Cardiac muscle cell (in vitro differentiated cells and primary cell): ENCODE data around the gene WDFY3. TPM values are rescaled to one million over a fixed set of nuclear protein-coding genes. Genes with fewer than 3 reads are reported as not detected.

Experiments used
- DNase-seq, 2 donors: peaks; one replicate each; pipeline versions ENCODE4 v3.0.0 to v3.0.0-alpha.2; 2010 to 2017; ENCODE audit warnings: low read depth in 1 of 2, low spot score in 1 of 2
- H3K27ac ChIP-seq: fragments of 200-600 bp; sonication (generic); 2 replicates; pipeline ENCODE4 v1.5.1; 2016
- H3K27me3 ChIP-seq: fragments of 200-600 bp; sonication (generic); 2 replicates; pipeline ENCODE4 v1.6.0; 2016; ENCODE audit warnings: control low read depth
- H3K36me3 ChIP-seq: fragments of 200-600 bp; sonication (generic); 2 replicates; pipeline ENCODE4 v1.5.1; 2016; ENCODE audit warnings: control low read depth
- H3K4me1 ChIP-seq: fragments of 200-600 bp; sonication (generic); 2 replicates; pipeline ENCODE4 v1.8.1; 2017; ENCODE audit warnings: low read depth, mild to moderate bottlenecking, mixed run types
- H3K4me3 ChIP-seq: fragments of 200-600 bp; sonication (generic); 2 replicates; pipeline ENCODE4 v1.5.1; 2016; ENCODE audit warnings: mild to moderate bottlenecking
- H3K9me3 ChIP-seq: fragments of 200-600 bp; sonication (generic); 2 replicates; pipeline ENCODE4 v1.5.1; 2017; ENCODE audit warnings: low read depth, mild to moderate bottlenecking, control low read depth
- polyA plus RNA-seq: library from polyadenylated mRNA; unstranded; fragments of >200 nt; fragmentation: Nextera tagmentation; extraction: Ambion mirVana; gene quantifications from 2 replicates; pipeline ENCODE4 v1.2.1, GENCODE V29; 2016
- total RNA-seq: library from RNA; depleted of rRNA; stranded (reverse); fragments of >200 nt; gene quantifications from 2 replicates; pipeline ENCODE4 v1.2.3, GENCODE V29; 2016
- TF ChIP-seq, protein P1 (sequence below): IDR thresholded peaks from 2 replicates; pipeline ENCODE4 v1.5.1; 2012; ENCODE audit warnings: low read depth, mild to moderate bottlenecking, low read length

WDFY3 gene
- total and polyA plus RNA-seq, 2 experiments from 2014 or later: 9.6 to 59.0 TPM

DNA sequence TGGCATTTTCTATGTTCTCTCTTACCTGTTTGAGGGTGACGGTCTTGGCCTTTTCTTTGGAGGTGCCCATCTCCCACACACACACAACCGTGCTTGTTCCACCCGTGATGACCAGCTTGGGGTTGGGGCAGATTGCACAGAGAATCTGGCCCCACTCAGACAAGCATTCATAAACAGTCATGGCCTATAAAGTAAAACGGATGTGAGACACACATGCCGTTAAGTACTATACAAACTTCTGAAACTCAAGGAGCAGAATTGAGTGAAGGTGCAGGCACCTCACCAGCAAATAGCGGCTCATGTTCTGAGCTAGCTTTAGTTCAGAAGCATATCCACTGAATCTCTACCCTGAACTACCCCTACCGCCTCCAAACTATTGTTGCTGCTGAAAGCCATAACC, 276.0 kb downstream of the WDFY3 start:
- Histone ChIP-seq H3K4me1 (no peaks in the 10 kb centered on the region), H3K27ac (no peak overlapping the region), H3K4me3 (no peak overlapping the region), H3K9me3 (no peaks in the 10 kb centered on the region), H3K36me3 (peaks cover 32% of the 10 kb centered on the region), H3K27me3 (no peaks in the 10 kb centered on the region)
- no peak for DNase-seq
- TF ChIP-seq, protein P1, sequence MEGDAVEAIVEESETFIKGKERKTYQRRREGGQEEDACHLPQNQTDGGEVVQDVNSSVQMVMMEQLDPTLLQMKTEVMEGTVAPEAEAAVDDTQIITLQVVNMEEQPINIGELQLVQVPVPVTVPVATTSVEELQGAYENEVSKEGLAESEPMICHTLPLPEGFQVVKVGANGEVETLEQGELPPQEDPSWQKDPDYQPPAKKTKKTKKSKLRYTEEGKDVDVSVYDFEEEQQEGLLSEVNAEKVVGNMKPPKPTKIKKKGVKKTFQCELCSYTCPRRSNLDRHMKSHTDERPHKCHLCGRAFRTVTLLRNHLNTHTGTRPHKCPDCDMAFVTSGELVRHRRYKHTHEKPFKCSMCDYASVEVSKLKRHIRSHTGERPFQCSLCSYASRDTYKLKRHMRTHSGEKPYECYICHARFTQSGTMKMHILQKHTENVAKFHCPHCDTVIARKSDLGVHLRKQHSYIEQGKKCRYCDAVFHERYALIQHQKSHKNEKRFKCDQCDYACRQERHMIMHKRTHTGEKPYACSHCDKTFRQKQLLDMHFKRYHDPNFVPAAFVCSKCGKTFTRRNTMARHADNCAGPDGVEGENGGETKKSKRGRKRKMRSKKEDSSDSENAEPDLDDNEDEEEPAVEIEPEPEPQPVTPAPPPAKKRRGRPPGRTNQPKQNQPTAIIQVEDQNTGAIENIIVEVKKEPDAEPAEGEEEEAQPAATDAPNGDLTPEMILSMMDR: no peak

- peaks cover 27% of the 10 kb centered on the region for H3K36me3 ChIP-seq
- H3K4me1 ChIP-seq: no peaks in the 10 kb centered on the region
- no peak for DNase-seq
- H3K27ac ChIP-seq: no peak overlapping the region
- no peaks in the 10 kb centered on the region for H3K9me3 ChIP-seq
- TF ChIP-seq, protein P1: no peak
- H3K4me3 ChIP-seq: no peak overlapping the region
- H3K27me3 ChIP-seq: no peaks in the 10 kb centered on the region
Measured at GRCh38 chr4:84689197-84689596, 277.3 kb downstream of the WDFY3 start.

DNA sequence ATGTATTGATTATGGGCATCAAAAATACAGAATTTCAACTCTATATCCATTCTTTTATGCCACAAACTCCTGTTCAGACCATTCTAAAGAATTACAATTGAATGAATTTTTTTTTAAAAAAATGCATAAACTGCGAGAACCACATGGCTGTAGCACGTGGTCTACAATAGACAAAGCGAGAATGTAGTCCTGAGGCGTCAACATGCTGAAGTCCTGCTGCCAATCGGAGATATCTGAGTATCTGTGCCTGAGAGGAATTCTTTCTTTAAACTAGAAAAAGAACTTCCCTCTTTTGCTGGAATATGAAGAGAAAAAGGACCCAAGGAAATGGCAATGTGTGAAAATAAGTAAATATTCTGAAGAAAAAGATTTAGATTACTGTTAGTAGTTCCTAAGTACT, 277.9 kb downstream of the WDFY3 start:
- H3K36me3 ChIP-seq: peaks cover 27% of the 10 kb centered on the region
- TF ChIP-seq, protein P1: no peak
- H3K27ac ChIP-seq: no peak overlapping the region
- DNase-seq: no peak
- no peak overlapping the region for H3K4me3 ChIP-seq
- no peaks in the 10 kb centered on the region for H3K9me3 ChIP-seq
- no peaks in the 10 kb centered on the region for H3K27me3 ChIP-seq
- no peaks in the 10 kb centered on the region for H3K4me1 ChIP-seq

DNA sequence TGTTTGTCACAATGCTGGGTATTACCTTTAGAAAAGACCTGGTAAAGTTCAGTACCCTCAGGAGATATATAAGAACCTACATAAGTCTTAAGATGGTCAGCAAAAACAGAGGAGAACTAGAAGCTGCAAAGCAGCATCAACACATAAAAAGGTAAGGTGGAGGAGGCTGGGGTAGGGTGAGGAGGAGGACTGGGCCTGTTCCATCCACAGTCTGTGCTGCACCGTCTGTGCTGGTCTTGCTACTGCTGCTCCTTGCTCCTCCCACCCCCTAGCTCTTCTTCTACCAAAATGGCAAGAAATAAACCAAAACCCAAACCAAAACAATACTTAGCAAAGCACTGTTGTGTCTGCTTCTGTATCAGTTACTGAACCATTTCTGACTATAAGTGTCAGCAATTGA, 281.4 kb downstream of the WDFY3 start:
- H3K27me3 ChIP-seq: no peaks in the 10 kb centered on the region
- no peak overlapping the region for H3K27ac ChIP-seq
- TF ChIP-seq, protein P1: no peak
- H3K4me1 ChIP-seq: peaks cover 11% of the 10 kb centered on the region
- H3K36me3 ChIP-seq: peaks cover 22% of the 10 kb centered on the region
- H3K4me3 ChIP-seq: no peak overlapping the region
- no peaks in the 10 kb centered on the region for H3K9me3 ChIP-seq
- no peak for DNase-seq

DNA sequence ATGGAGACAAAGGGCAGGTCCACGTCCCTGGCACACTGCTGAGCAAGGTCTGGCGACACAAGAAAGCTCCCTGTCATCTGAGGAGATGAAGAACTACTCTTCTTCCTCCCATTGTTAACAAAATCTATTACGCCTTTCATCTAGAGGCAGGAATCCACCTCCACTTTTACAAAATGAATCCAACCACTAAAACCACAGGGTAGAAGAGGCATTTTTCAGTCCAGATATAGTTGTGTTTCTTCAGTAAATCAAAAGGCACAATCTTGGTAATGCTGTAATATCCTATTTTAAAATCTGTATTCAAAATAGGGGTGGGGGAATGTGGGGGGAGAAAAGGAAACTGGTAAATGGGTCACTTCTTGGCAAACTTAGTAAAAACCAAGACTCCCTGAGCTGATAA, 282.1 kb downstream of the WDFY3 start:
- Histone ChIP-seq H3K4me3 (no peak overlapping the region), H3K36me3 (peaks cover 22% of the 10 kb centered on the region), H3K27ac (no peak overlapping the region), H3K9me3 (no peaks in the 10 kb centered on the region), H3K4me1 (peaks cover 11% of the 10 kb centered on the region), H3K27me3 (no peaks in the 10 kb centered on the region)
- TF ChIP-seq, protein P1: no peak
- DNase-seq: no peak
